ENCODE measurements around the gene OPN1MW3. TPM values are rescaled to one million over a fixed set of nuclear protein-coding genes. Genes with fewer than 3 reads are reported as not detected.

The OPN1MW3 gene
- total and polyA plus RNA-seq, 2 of the 4 experiments (the other 2 are of a cell fraction) = not detected

- H3K27ac ChIP-seq (ENCODE audit: insufficient read depth, low read length) = no peak within 1 kb of the TSS
- H3K4me2 ChIP-seq (ENCODE audit: low read depth, low read length) = no peak within 1 kb of the TSS
- H3K18ac ChIP-seq (ENCODE audit: low read depth, low read length) = no peak within 1 kb of the TSS
- H3K4me3 ChIP-seq (ENCODE audit: insufficient read depth, low read depth, low read length) = no peak within 1 kb of the TSS
- intact Hi-C loops (cut with micrococcal nuclease) (no loop called here), dilution Hi-C loops (cut with HindIII; ENCODE audit: low sequenced_read_pairs, unreplicated experiment) (no loop called here), in situ Hi-C loops (cut with MboI; ENCODE audit: low sequenced_read_pairs) (no loop called here)
- H4K91ac ChIP-seq (ENCODE audit: insufficient read depth, low read depth, low read length) = no peak within 1 kb of the TSS
- H3K27me3 ChIP-seq (ENCODE audit: control insufficient read depth, insufficient read depth, low read length) = no peaks in the 10 kb centered on the region
- H3K36me3 ChIP-seq (ENCODE audit: control insufficient read depth, insufficient read depth, low read length) = no peaks in the 10 kb centered on the region
- no peak within 1 kb of the TSS for H3K56ac ChIP-seq (ENCODE audit: extremely low read depth, insufficient read depth, low read length)
- H2AFZ ChIP-seq (replicated peaks; ENCODE audit: low read length, poor library complexity) = peak within 1 kb of the TSS; percentile 43
- no peak within 1 kb of the TSS for H2BK15ac ChIP-seq (ENCODE audit: low read depth, low read length)
- TF ChIP-seq BHLHE40 (IDR thresholded peaks at IDR 0.05; ENCODE audit: low read depth, low read length) (no peak), NFE2L2 (IDR thresholded peaks at IDR 0.05; ENCODE audit: low read depth, low read length) (no peak), SMC3 (IDR thresholded peaks at IDR 0.05; ENCODE audit: low read depth, low read length) (no peak), ELK1 (IDR thresholded peaks at IDR 0.05; ENCODE audit: borderline replicate concordance, low read depth, low read length) (no peak), CEBPB (IDR thresholded peaks at IDR 0.05; ENCODE audit: low read depth, low read length) (no peak)
- H3K4me1 ChIP-seq (ENCODE audit: control insufficient read depth, insufficient read depth, low read length) = no peaks in the 10 kb centered on the region
- no peak within 1 kb of the TSS for H2AK5ac ChIP-seq (ENCODE audit: low read depth, low read length)
- WGBS, 2 experiments (ENCODE audit: extremely low coverage in 2 of 2, insufficient read length in 1 of 2) = 92% methylated on average over 9 of the region's 39 CpGs; no CpG with 5 or more reads in 1 of the 2 experiments
- no peak within 1 kb of the TSS for H4K5ac ChIP-seq (ENCODE audit: low read depth, low read length)
- no peak within 1 kb of the TSS for H3K23ac ChIP-seq (ENCODE audit: low read depth, low read length)
- H2BK20ac ChIP-seq (ENCODE audit: low read depth, low read length) = no peak within 1 kb of the TSS
- H3K9me1 ChIP-seq (ENCODE audit: insufficient read depth, low read length) = no peaks in the 10 kb centered on the region
- no peak within 1 kb of the TSS for H2BK5ac ChIP-seq (ENCODE audit: low read depth, low read length, poor library complexity, severe bottlenecking)
- ChIA-PET CTCF (no interaction called here), POLR2A (ENCODE audit: unreplicated experiment) (no interaction called here)
- no peaks in the 10 kb centered on the region for H3K79me1 ChIP-seq (ENCODE audit: low read depth in 1 of 2, low read length in 2 of 2)
- H3K9me3 ChIP-seq (ENCODE audit: control insufficient read depth, insufficient read depth, low read length) = peaks cover 4% of the 10 kb centered on the region; the same call in 1 of the 2 replicates
- no peak within 1 kb of the TSS for H4K8ac ChIP-seq (ENCODE audit: low read depth in 2 of 2, low read length in 2 of 2)
- H3K4ac ChIP-seq (ENCODE audit: low read depth, low read length) = no peak within 1 kb of the TSS
- no peaks in the 10 kb centered on the region for H4K20me1 ChIP-seq (ENCODE audit: insufficient read depth, low read length)
- H2AK9ac ChIP-seq (replicated peaks; ENCODE audit: low read depth, low read length, poor library complexity) = no peak within 1 kb of the TSS
- H2BK120ac ChIP-seq (ENCODE audit: low read depth, low read length) = no peak within 1 kb of the TSS
- DNase-seq (no peak), ATAC-seq (ENCODE audit: low read depth) (no peak)
- no TSS peak for BruUV-seq (replicated peaks)
- no peak within 1 kb of the TSS for H3K14ac ChIP-seq (replicated peaks; ENCODE audit: low read depth, low read length)
- H3K9ac ChIP-seq (ENCODE audit: low read depth, low read length) = no peak within 1 kb of the TSS
Measured at GRCh38 chrX:154294791-154295574, 37.6 kb downstream of the OPN1MW3 start, which contains the start of gene TEX28. TEX28 (minus strand) TSS chrX:154295124; CDS start chrX:154292117, 3,007 bp downstream.

All from IMR-90 (cell line).